NCI-H2029 treated with DMSO at 0.1 percent for 48 hours (cell line): ENCODE measurements around the gene RYR2.

Source experiments
- DNase-seq: peaks from one replicate; lab custom pipeline; 2025; lab: John Stamatoyannopoulos, UW

RYR2 gene

GRCh38 chr1:237032029-237032428 lies 10.0 kb upstream of the RYR2 start:
- no peak for DNase-seq

GRCh38 chr1:237033061-237033460 lies 8.9 kb upstream of the RYR2 start:
- DNase-seq: no peak

- DNase-seq: no peak
These were observed 8.2 kb upstream of the RYR2 start for GRCh38 chr1:237033804-237034203.

DNA sequence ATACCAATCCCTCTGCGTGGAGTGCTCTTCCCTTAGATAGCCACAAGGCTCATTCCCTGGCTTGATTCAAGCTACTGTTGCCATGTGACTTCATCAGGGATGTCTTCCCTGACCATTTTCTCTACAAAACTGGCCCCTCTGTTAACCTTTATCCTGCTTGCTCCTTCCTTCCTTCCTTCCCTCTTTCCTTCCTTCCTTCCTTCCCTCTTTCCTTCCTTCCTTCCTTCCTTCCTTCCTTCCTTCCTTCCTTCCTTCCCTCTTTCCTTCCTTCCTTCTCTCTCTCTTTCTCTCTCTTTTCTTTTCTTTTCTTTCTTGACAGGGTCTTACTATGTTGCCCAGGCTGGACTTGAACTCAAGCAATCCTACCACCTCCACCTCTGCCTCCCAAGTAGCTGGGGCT lies 6.2 kb upstream of the RYR2 start:
- DNase-seq: no peak

DNA sequence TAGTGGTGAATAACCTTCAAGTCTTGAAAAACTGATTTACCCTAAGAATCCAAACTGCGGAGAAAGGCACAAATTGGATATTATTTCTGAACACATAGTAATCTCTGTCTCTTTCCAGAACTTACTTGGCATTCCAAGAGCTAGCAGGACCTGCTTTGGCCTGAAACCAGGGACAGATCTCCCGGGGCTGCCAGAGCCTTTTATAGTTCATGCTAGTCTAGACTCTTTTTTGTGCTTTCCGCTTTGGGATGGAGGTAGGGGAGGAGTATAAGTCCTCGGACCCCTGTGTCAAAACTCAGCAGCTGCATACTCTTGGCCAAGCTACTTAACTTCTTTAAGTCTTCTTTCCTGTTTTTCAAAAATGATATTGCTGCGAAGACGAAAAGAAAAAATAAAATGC lies 3.8 kb upstream of the RYR2 start:
- DNase-seq: no peak

GRCh38 chr1:237040823-237041222 lies 1.2 kb upstream of the RYR2 start:
- DNase-seq: no peak

DNA sequence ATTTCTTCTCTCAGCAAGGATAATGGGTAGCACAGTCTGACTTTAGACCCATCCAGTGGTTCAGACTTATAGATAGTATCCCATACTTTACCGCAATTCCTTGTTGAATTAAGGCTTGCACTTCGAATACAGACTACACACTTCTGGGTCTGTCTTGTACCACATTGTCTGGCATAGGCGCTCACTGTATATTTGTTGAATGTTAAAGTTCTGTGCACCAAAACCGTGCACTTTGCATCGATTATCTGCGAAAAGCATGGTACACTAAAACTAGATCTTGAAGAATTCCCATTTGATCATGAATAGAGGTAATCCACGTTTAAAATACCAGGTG lies 556 bp upstream of the RYR2 start:
- no peak for DNase-seq

DNA sequence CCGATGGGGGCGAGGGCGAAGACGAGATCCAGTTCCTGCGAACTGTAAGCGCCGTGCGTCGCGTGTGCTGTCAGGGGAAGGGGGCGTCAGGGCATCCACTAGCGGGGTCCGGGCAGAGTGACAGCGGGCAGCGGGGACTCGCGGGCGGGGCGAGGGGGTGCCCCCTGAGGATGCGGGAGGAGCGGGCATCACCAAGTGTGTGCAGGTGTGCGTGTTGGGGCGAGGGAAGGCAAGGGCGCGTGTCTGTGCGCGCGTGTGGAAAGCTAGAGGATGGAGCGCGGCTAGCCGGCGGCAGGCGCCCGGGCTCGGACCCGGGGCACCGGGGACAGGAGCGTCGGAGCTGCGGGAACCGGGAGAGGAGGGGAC lies 525 bp downstream of the RYR2 start:
- DNase-seq: no peak

- no peak for DNase-seq
These were observed 1.1 kb downstream of the RYR2 start for GRCh38 chr1:237042892-237043576.

GRCh38 chr1:237043846-237044636 lies 2.1 kb downstream of the RYR2 start:
- no peak for DNase-seq

- no peak for DNase-seq
These were observed 3.5 kb downstream of the RYR2 start for GRCh38 chr1:237045278-237046016.

DNA sequence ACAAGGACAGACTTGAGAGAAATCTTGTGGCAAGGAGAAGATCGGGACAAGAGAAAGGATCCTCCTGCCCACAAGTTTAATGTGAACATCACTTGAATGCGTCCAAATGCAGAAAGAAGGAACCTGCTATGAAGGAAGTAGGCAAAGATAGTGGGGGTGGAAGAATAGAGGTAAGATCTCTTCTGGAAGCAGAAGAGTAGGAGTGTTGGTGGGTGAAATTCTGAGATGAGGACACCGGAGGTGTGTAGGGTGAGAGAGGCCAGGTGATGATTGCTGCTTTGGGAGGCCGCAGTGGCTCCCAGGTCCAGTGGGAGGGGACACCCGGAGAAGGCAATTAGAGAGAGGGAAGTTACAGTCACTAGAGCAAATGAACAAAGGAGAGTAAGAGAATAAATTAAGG lies 6.8 kb downstream of the RYR2 start:
- no peak for DNase-seq

GRCh38 chr1:237050185-237050584 lies 8.2 kb downstream of the RYR2 start:
- DNase-seq: no peak

- no peak for DNase-seq
These were observed 8.9 kb downstream of the RYR2 start for GRCh38 chr1:237050915-237051314.

GRCh38 chr1:237054313-237054712 lies 12.3 kb downstream of the RYR2 start:
- no peak for DNase-seq

- no peak for DNase-seq
These were observed 16.5 kb downstream of the RYR2 start for GRCh38 chr1:237058470-237058869.

DNA sequence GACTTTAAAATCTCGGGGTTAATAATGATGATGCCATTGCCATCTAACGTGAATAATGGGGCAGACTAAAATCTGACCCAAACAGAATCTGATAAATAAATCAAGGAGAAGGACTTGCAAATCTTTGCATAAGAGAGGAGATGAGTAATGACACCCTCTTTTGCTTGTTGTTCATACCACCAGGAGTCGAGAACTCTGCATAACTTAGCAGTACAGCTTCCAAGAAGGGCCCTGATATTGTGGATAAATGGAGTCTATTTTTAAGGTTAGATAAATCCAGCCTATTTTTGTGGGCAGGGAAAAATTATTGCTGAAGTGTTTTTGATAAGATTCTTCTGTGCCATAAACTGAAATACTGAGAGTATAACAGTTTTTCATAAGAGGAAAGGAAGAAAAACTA lies 17.3 kb downstream of the RYR2 start:
- DNase-seq: no peak

GRCh38 chr1:237062976-237063375 lies 21.0 kb downstream of the RYR2 start:
- no peak for DNase-seq

DNA sequence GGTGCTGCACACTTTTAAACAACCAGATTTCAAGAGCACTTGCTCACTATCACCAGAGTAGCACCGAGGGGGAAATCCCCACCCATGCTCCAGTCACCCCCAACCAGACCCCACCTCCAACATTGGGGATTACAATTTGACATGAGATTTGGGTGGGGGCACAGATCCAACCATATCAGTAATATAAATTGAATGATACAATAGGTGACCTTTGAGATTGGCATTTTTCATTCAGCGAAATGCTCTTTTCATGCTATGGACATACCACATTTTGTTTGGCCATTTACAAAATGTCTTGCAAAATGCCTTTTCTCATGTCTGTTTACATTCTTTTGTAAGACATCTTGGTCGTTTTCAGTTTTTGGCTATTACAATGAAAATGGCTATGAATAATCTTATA lies 23.9 kb downstream of the RYR2 start:
- DNase-seq: no peak

DNA sequence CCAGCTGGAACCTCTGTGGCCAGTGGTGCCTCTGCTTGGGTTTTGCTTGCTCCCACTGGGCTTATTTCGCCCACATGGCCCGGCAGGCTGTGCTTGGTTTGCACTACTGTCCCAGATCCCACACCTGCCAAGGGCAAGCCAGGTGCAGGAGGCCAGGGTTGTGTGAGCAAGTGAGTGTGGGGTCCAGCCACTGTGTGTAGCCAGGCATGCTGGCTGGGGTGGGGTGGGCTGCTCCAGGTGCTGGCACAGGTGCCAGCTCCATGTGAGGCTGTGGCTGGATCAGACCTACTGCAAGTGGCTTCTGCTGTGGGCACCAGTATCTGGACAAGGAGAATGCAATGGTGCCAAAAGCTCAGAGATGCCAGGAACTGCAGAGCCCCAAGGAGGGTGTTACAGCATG lies 28.5 kb downstream of the RYR2 start:
- DNase-seq: no peak

- DNase-seq: no peak
These were observed 29.8 kb downstream of the RYR2 start for GRCh38 chr1:237071641-237072420.

DNA sequence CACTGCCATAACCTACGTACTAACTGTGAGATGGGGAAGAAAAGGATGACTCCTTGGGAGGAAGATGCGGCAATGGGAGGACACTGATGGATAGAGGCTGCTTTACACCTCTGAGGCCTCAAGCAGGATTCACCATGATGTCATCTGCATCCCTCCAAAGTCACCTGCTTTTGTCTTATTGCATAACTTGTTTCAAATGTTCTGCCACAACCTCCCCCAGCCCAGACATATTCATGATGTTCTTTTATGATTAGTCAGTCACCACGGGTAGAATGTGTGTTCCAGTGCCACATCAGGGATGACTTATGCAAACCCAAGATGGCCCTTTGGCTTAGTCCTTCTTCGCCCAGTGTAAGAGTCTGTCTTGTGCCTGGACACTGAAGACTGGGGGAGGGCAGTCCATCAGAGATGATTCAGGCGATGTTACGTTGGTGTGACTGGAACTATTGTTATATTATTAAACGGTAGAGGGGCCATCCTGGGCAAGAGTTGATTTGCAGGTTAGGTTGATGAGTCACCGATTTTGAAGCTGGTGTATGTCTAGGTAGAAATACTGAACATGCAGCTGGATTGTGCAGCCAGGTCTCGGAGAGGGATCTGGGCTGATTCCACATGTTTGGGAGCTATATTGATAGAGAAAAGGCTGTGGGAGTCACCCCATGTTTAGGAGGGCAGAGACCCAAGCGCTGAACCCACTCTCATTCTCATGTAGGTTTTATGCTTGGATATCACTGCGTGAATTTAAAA lies 32.6 kb downstream of the RYR2 start:
- no peak for DNase-seq
